DOHH2 (cell line): ENCODE measurements around the gene HAUS3.

ENCODE experiments used
- EZH2phosphoT487 ChIP-seq: fragments of 200-600 bp; sonication (generic); IDR thresholded peaks from 2 replicates; pipeline ENCODE4 v1.6.1; 2017; ENCODE audit warnings: borderline replicate concordance, mild to moderate bottlenecking, antibody characterized with exemption, low read length, moderate library complexity, mixed read lengths
- TF ChIP-seq, protein P1 (sequence below): fragments of 200-600 bp; sonication (generic); IDR thresholded peaks from one replicate; pipeline ENCODE4 v1.5.1; 2014; ENCODE audit warnings: antibody characterized with exemption, mild to moderate bottlenecking, low read depth, low read length; ENCODE audit not compliant: poor library complexity, severe bottlenecking

DNA sequence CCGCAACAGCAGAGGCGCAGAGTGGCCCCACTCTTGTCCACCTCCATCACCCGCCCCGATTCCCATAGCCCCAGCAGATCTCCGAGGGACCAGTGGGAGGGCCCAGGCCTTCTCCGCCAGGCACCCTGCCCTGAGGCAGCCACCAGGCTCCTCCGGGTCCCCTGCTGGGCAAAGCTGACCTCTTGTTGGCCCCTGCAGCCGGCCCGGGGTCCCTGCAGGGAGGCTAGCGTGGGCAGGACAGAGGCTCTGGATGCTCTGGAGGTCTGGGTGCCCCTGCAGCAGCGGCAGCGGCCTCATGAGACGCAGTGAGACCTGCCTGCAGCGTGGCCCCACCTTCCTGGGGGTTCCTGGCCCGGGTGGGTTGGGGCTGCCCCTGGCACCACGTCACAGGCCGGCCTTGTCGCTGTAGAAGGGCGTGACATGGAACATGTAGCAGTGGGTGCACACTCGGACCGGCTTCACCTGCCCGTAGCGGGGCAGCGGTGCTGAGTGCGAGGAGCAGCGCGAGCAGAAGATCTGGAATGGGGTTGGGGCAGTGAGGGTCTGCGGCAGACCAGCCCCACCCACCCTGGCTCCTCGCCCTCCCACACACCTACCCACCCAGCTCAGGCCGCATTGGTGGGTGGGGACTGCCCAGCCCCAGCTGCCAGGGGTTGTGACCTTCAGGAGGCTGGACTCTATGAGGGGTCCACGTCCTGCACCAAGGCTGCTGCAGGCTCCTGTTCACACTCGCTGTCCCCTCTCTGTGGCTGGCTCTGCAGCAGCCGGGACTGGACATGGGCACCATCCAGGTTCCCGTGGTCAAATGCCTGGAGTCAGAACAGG is 28.6 kb upstream of the HAUS3 start:
- TF ChIP-seq, protein P1, sequence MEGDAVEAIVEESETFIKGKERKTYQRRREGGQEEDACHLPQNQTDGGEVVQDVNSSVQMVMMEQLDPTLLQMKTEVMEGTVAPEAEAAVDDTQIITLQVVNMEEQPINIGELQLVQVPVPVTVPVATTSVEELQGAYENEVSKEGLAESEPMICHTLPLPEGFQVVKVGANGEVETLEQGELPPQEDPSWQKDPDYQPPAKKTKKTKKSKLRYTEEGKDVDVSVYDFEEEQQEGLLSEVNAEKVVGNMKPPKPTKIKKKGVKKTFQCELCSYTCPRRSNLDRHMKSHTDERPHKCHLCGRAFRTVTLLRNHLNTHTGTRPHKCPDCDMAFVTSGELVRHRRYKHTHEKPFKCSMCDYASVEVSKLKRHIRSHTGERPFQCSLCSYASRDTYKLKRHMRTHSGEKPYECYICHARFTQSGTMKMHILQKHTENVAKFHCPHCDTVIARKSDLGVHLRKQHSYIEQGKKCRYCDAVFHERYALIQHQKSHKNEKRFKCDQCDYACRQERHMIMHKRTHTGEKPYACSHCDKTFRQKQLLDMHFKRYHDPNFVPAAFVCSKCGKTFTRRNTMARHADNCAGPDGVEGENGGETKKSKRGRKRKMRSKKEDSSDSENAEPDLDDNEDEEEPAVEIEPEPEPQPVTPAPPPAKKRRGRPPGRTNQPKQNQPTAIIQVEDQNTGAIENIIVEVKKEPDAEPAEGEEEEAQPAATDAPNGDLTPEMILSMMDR = no peak
- TF ChIP-seq EZH2phosphoT487 = no peak
